ENCODE data around the gene SEMA4D. TPM values are rescaled to one million over a fixed set of nuclear protein-coding genes. Genes with fewer than 3 reads are reported as not detected.

The SEMA4D gene
- total and polyA plus RNA-seq, 4 donors: 1.4 to 26.2 (median 13.5) TPM

GRCh38 chr9:89445801-89446251 is 52.1 kb downstream of the SEMA4D start:
- intact Hi-C loops (cut with DNase I): no loop called here
- 91% methylated on average over 8 of the region's 8 CpGs for WGBS, 2 donors

GRCh38 chr9:89444925-89445765 is 52.8 kb downstream of the SEMA4D start:
- Histone ChIP-seq H3K27me3 (ENCODE audit: control insufficient read depth in 1 of 2, insufficient read depth in 2 of 2, low read length in 1 of 2) (no peaks in the 10 kb centered on the region), H3K27ac (ENCODE audit: low read depth in 1 of 2, low read length in 2 of 2) (no peak overlapping the region), H3K36me3 (ENCODE audit: control insufficient read depth in 1 of 2, insufficient read depth in 2 of 2, low read length in 1 of 2) (no peaks in the 10 kb centered on the region), H3K9me3 (ENCODE audit: control insufficient read depth, low read length) (no peaks in the 10 kb centered on the region), H3K4me1 (ENCODE audit: control insufficient read depth in 1 of 2, insufficient read depth in 2 of 2, low read length in 2 of 2) (no peaks in the 10 kb centered on the region), H3K4me3 (ENCODE audit: low read length in 2 of 2) (no peak overlapping the region)
- peak; percentile 10 to 37 for DNase-seq
- no peak for ATAC-seq (ENCODE audit: low FRiP score)
- WGBS, 2 donors: 88% methylated on average over 16 of the region's 16 CpGs
- intact Hi-C loops (cut with DNase I): no loop called here

More at GRCh38 chr9:89445801-89446251, 52.1 kb downstream of the SEMA4D start:
- Histone ChIP-seq H3K4me1 (ENCODE audit: control insufficient read depth in 1 of 2, insufficient read depth in 2 of 2, low read length in 2 of 2) (no peaks in the 10 kb centered on the region), H3K9me3 (ENCODE audit: control insufficient read depth, low read length) (no peaks in the 10 kb centered on the region), H3K27me3 (ENCODE audit: control insufficient read depth in 1 of 2, insufficient read depth in 2 of 2, low read length in 1 of 2) (no peaks in the 10 kb centered on the region), H3K27ac (ENCODE audit: low read depth in 1 of 2, low read length in 2 of 2) (no peak overlapping the region), H3K36me3 (ENCODE audit: control insufficient read depth in 1 of 2, insufficient read depth in 2 of 2, low read length in 1 of 2) (no peaks in the 10 kb centered on the region), H3K4me3 (ENCODE audit: low read length in 2 of 2) (no peak overlapping the region)
- no peak for ATAC-seq (ENCODE audit: low FRiP score)
- DNase-seq: peak; percentile 26 to 46

- ATAC-seq (ENCODE audit: low FRiP score) (no peak), DNase-seq (no peak)
- Histone ChIP-seq H3K9me3 (ENCODE audit: control insufficient read depth, low read length) (no peaks in the 10 kb centered on the region), H3K27me3 (ENCODE audit: control insufficient read depth in 1 of 2, insufficient read depth in 2 of 2, low read length in 1 of 2) (no peaks in the 10 kb centered on the region), H3K27ac (ENCODE audit: low read depth in 1 of 2, low read length in 2 of 2) (no peak overlapping the region), H3K4me1 (ENCODE audit: control insufficient read depth in 1 of 2, insufficient read depth in 2 of 2, low read length in 2 of 2) (no peaks in the 10 kb centered on the region), H3K4me3 (ENCODE audit: low read length in 2 of 2) (no peak overlapping the region), H3K36me3 (ENCODE audit: control insufficient read depth in 1 of 2, insufficient read depth in 2 of 2, low read length in 1 of 2) (no peaks in the 10 kb centered on the region)
- WGBS, 2 donors: 83 to 84% methylated on average over 9 of the region's 9 CpGs
- intact Hi-C loops (cut with DNase I): no loop called here
These were observed 53.6 kb downstream of the SEMA4D start for GRCh38 chr9:89444274-89444673.

GRCh38 chr9:89442981-89443814 is 54.7 kb downstream of the SEMA4D start:
- H3K4me1 ChIP-seq (ENCODE audit: control insufficient read depth in 1 of 2, insufficient read depth in 2 of 2, low read length in 2 of 2): no peaks in the 10 kb centered on the region
- intact Hi-C loops (cut with DNase I): no loop called here
- H3K9me3 ChIP-seq (ENCODE audit: control insufficient read depth, low read length): no peaks in the 10 kb centered on the region
- no peaks in the 10 kb centered on the region for H3K36me3 ChIP-seq (ENCODE audit: control insufficient read depth in 1 of 2, insufficient read depth in 2 of 2, low read length in 1 of 2)
- ATAC-seq (ENCODE audit: low FRiP score): no peak
- no peaks in the 10 kb centered on the region for H3K27me3 ChIP-seq (ENCODE audit: control insufficient read depth in 1 of 2, insufficient read depth in 2 of 2, low read length in 1 of 2)
- 89 to 91% methylated on average over 22 of the region's 22 CpGs for WGBS, 2 donors
- no peak for DNase-seq
- H3K27ac ChIP-seq (ENCODE audit: low read depth in 1 of 2, low read length in 2 of 2): no peak overlapping the region
- H3K4me3 ChIP-seq (ENCODE audit: low read length in 2 of 2): no peak overlapping the region

- Histone ChIP-seq H3K27ac (ENCODE audit: low read depth in 1 of 2, low read length in 2 of 2) (no peak overlapping the region), H3K27me3 (ENCODE audit: control insufficient read depth in 1 of 2, insufficient read depth in 2 of 2, low read length in 1 of 2) (no peaks in the 10 kb centered on the region), H3K4me3 (ENCODE audit: low read length in 2 of 2) (no peak overlapping the region), H3K9me3 (ENCODE audit: control insufficient read depth, low read length) (no peaks in the 10 kb centered on the region), H3K36me3 (ENCODE audit: control insufficient read depth in 1 of 2, insufficient read depth in 2 of 2, low read length in 1 of 2) (no peaks in the 10 kb centered on the region), H3K4me1 (ENCODE audit: control insufficient read depth in 1 of 2, insufficient read depth in 2 of 2, low read length in 2 of 2) (no peaks in the 10 kb centered on the region)
- DNase-seq (no peak), ATAC-seq (ENCODE audit: low FRiP score) (no peak)
- WGBS, 2 donors: 80 to 83% methylated on average over 9 of the region's 9 CpGs
- intact Hi-C loops (cut with DNase I): no loop called here
These were observed 55.4 kb downstream of the SEMA4D start for GRCh38 chr9:89442501-89442978.

- no peak for ATAC-seq (ENCODE audit: low FRiP score)
- DNase-seq: no peak
- no peaks in the 10 kb centered on the region for H3K9me3 ChIP-seq (ENCODE audit: control insufficient read depth, low read length)
- no peak overlapping the region for H3K4me3 ChIP-seq (ENCODE audit: low read length in 2 of 2)
- 91 to 93% methylated on average over 8 of the region's 8 CpGs for WGBS, 2 donors
- no peaks in the 10 kb centered on the region for H3K36me3 ChIP-seq (ENCODE audit: control insufficient read depth in 1 of 2, insufficient read depth in 2 of 2, low read length in 1 of 2)
- H3K27ac ChIP-seq (ENCODE audit: low read depth in 1 of 2, low read length in 2 of 2): no peak overlapping the region
- intact Hi-C loops (cut with DNase I): no loop called here
- H3K27me3 ChIP-seq (ENCODE audit: control insufficient read depth in 1 of 2, insufficient read depth in 2 of 2, low read length in 1 of 2): no peaks in the 10 kb centered on the region
- no peaks in the 10 kb centered on the region for H3K4me1 ChIP-seq (ENCODE audit: control insufficient read depth in 1 of 2, insufficient read depth in 2 of 2, low read length in 2 of 2)
These were observed 55.9 kb downstream of the SEMA4D start for GRCh38 chr9:89441986-89442385.

GRCh38 chr9:89441655-89441970 is 56.3 kb downstream of the SEMA4D start:
- WGBS, 2 donors: 78 to 85% methylated on average over 3 of the region's 3 CpGs
- no peaks in the 10 kb centered on the region for H3K27me3 ChIP-seq (ENCODE audit: control insufficient read depth in 1 of 2, insufficient read depth in 2 of 2, low read length in 1 of 2)
- intact Hi-C loops (cut with DNase I): no loop called here
- no peaks in the 10 kb centered on the region for H3K4me1 ChIP-seq (ENCODE audit: control insufficient read depth in 1 of 2, insufficient read depth in 2 of 2, low read length in 2 of 2)
- no peaks in the 10 kb centered on the region for H3K9me3 ChIP-seq (ENCODE audit: control insufficient read depth, low read length)
- H3K27ac ChIP-seq (ENCODE audit: low read depth in 1 of 2, low read length in 2 of 2): no peak overlapping the region
- DNase-seq: no peak
- no peaks in the 10 kb centered on the region for H3K36me3 ChIP-seq (ENCODE audit: control insufficient read depth in 1 of 2, insufficient read depth in 2 of 2, low read length in 1 of 2)
- H3K4me3 ChIP-seq (ENCODE audit: low read length in 2 of 2): no peak overlapping the region
- no peak for ATAC-seq (ENCODE audit: low FRiP score)

GRCh38 chr9:89440951-89441654 is 56.8 kb downstream of the SEMA4D start:
- intact Hi-C loops (cut with DNase I): no loop called here
- WGBS, 2 donors: 86 to 90% methylated on average over 16 of the region's 16 CpGs
- no peak overlapping the region for H3K27ac ChIP-seq (ENCODE audit: low read depth in 1 of 2, low read length in 2 of 2)
- H3K27me3 ChIP-seq (ENCODE audit: control insufficient read depth in 1 of 2, insufficient read depth in 2 of 2, low read length in 1 of 2): no peaks in the 10 kb centered on the region
- no peaks in the 10 kb centered on the region for H3K9me3 ChIP-seq (ENCODE audit: control insufficient read depth, low read length)
- no peaks in the 10 kb centered on the region for H3K36me3 ChIP-seq (ENCODE audit: control insufficient read depth in 1 of 2, insufficient read depth in 2 of 2, low read length in 1 of 2)
- H3K4me1 ChIP-seq (ENCODE audit: control insufficient read depth in 1 of 2, insufficient read depth in 2 of 2, low read length in 2 of 2): no peaks in the 10 kb centered on the region
- ATAC-seq (ENCODE audit: low FRiP score) (no peak), DNase-seq (no peak)
- no peak overlapping the region for H3K4me3 ChIP-seq (ENCODE audit: low read length in 2 of 2)

Measured in aorta (tissue), 5 donors.